ENCODE results near the gene ADK.

ADK gene

DNA sequence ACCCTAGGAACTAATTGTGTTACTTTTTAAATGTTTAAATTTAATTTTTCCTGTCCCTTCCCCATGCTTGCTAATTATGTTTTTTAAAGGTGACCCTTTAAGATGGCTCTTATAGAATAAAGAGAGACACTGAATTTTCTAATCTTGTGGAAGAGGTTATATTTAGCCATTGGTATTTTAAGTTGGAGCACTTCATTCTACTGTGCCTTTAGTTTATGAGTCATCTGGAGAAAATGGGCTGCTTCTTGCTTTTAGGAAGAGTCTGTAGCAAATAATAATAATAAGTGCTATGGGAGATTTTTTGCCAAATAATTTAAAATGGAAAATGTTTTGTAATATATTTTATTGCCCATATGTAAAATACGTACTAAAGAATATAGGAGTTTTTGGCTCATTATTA, 139.7 kb downstream of the ADK start:
- TF ChIP-seq GABPA (IDR thresholded peaks at IDR 0.05; ENCODE audit: low read depth) (no peak), CTCF (IDR thresholded peaks at IDR 0.05; ENCODE audit: insufficient read depth, low read length) (no peak), POLR2AphosphoS5 (IDR thresholded peaks at IDR 0.05; ENCODE audit: low read depth) (no peak), REST (IDR thresholded peaks at IDR 0.05; ENCODE audit: insufficient replicate concordance, low read depth) (no peak), SPI1 (IDR thresholded peaks at IDR 0.05; ENCODE audit: borderline replicate concordance, low read depth) (no peak)
- DNase-seq (ENCODE audit: low read depth in 1 of 2, low spot score in 1 of 2) = no peak
- no peak overlapping the region for H3K27ac ChIP-seq (replicated peaks)

DNA sequence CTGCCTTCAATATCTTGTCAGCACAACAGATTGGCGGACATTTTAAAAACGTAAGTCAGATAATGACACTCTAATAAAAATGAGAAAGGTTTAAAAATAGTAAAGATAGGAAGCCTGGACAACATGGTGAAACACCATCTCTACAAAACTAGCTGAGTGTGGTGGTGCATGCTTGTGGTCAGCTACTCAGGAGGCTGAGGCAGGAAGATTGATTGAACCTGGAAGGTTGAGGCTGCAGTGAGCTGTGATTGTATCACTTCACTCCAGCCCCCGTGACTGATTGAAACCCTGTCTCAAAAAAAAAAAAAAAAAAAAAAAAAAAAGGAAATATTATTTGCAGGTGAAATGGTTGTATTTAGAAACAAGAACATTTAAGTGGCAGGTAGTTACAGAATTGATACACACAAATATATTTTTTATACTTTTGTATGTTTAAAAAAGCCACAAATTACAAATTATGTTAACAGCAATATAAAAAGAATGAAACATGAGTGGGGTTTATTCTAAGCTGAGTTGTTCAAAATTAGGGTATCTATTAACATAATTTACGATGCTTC, 141.9 kb downstream of the ADK start:
- H3K4me3 ChIP-seq (replicated peaks; ENCODE audit: insufficient read depth, low read length) = no peak overlapping the region
- TF ChIP-seq REST (IDR thresholded peaks at IDR 0.05; ENCODE audit: insufficient replicate concordance, low read depth) (no peak), GABPA (IDR thresholded peaks at IDR 0.05; ENCODE audit: low read depth) (no peak), POLR2AphosphoS5 (IDR thresholded peaks at IDR 0.05; ENCODE audit: low read depth) (no peak), SPI1 (IDR thresholded peaks at IDR 0.05; ENCODE audit: borderline replicate concordance, low read depth) (no peak), CTCF (IDR thresholded peaks at IDR 0.05; ENCODE audit: insufficient read depth, low read length) (no peak)
- no peak for DNase-seq (ENCODE audit: low read depth in 1 of 2, low spot score in 1 of 2)
- H3K27ac ChIP-seq (replicated peaks) = no peak overlapping the region
- no peaks in the 10 kb centered on the region for H3K27me3 ChIP-seq (ENCODE audit: insufficient read depth, poor library complexity, severe bottlenecking)

More for the DNA sequence above, 139.7 kb downstream of the ADK start:
- H3K27me3 ChIP-seq (ENCODE audit: insufficient read depth, poor library complexity, severe bottlenecking) = no peaks in the 10 kb centered on the region
- H3K4me3 ChIP-seq (replicated peaks; ENCODE audit: insufficient read depth, low read length) = no peak overlapping the region

DNA sequence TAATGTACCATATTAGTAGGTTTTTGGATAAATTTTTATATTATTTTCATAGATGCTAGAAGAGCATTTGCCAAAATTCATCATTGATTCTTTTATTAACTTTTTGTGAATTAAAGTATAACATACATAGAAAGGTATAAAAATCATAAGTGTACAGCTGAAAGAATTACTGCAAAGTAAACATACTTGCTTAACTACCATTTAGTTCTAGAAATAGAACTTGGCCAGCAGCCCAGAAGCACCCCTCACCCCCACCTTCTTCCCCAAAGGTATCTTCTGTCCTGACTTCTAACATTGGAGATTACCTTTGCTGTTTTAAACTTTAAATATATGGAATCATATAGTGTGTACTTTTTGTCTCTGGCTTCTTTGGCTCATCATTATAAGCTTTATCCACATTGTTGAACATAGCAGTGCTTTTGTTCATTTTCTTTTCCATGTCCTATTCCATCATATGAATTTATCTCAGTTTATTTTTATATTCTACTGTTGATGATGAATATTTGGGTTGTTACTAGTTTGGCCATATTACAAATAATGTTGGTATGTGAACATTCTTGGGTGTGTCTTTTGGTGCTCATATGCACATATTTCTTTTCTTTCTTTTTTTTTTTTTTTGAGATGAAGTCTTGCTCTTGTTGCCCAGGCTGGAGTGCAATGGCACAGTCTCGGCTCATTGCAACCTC, 142.8 kb downstream of the ADK start:
- no peak overlapping the region for H3K4me3 ChIP-seq (replicated peaks; ENCODE audit: insufficient read depth, low read length)
- DNase-seq (ENCODE audit: low read depth in 1 of 2, low spot score in 1 of 2) = no peak
- no peaks in the 10 kb centered on the region for H3K27me3 ChIP-seq (ENCODE audit: insufficient read depth, poor library complexity, severe bottlenecking)
- H3K27ac ChIP-seq (replicated peaks) = no peak overlapping the region
- TF ChIP-seq REST (IDR thresholded peaks at IDR 0.05; ENCODE audit: insufficient replicate concordance, low read depth) (no peak), CTCF (IDR thresholded peaks at IDR 0.05; ENCODE audit: insufficient read depth, low read length) (no peak), POLR2AphosphoS5 (IDR thresholded peaks at IDR 0.05; ENCODE audit: low read depth) (no peak), GABPA (IDR thresholded peaks at IDR 0.05; ENCODE audit: low read depth) (no peak), SPI1 (IDR thresholded peaks at IDR 0.05; ENCODE audit: borderline replicate concordance, low read depth) (no peak)

All from HL-60 (cell line).